Measurements from ENCODE around the gene BZW2. TPM values are rescaled to one million over a fixed set of nuclear protein-coding genes. Genes with fewer than 3 reads are reported as not detected.

Gene BZW2
- total RNA-seq, 1 experiment from 2014 or later: 85.4 TPM

DNA sequence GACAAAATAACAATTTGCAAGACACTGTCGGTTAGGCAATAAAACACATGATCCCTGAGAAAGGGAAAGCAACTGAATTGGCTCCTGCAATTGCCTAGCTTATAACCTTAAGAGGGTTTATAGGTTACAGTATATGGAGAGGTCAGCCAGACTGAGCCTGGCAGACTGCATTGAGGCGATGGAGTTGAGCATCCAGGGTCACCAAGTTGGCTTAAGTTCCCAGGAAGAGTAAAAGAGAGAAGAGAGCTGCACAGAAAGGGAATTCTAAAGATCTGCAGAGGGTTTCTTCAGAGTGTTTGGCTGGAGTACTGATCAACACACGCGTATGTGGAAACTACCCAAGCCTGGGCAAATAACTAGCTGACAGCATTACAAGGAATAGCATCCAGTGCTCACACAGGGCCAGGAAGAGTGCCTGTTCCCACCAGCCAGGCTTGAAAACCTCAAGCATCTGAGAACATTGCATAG lies 11.7 kb upstream of the BZW2 start:
- TF ChIP-seq, protein P1, sequence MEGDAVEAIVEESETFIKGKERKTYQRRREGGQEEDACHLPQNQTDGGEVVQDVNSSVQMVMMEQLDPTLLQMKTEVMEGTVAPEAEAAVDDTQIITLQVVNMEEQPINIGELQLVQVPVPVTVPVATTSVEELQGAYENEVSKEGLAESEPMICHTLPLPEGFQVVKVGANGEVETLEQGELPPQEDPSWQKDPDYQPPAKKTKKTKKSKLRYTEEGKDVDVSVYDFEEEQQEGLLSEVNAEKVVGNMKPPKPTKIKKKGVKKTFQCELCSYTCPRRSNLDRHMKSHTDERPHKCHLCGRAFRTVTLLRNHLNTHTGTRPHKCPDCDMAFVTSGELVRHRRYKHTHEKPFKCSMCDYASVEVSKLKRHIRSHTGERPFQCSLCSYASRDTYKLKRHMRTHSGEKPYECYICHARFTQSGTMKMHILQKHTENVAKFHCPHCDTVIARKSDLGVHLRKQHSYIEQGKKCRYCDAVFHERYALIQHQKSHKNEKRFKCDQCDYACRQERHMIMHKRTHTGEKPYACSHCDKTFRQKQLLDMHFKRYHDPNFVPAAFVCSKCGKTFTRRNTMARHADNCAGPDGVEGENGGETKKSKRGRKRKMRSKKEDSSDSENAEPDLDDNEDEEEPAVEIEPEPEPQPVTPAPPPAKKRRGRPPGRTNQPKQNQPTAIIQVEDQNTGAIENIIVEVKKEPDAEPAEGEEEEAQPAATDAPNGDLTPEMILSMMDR (IDR thresholded peaks at IDR 0.05; ENCODE audit: unreplicated experiment): no peak
- Mint-ChIP-seq H3K27me3 (ENCODE audit: insufficient read depth, unreplicated experiment) (no peaks in the 10 kb centered on the region), H3K4me3 (ENCODE audit: unreplicated experiment) (no peak overlapping the region), H3K9me3 (ENCODE audit: unreplicated experiment) (peaks cover 7% of the 10 kb centered on the region), H3K27ac (ENCODE audit: low read depth, unreplicated experiment) (peak overlapping the region; percentile 28), H3K4me1 (ENCODE audit: insufficient read depth, unreplicated experiment) (peaks cover 10% of the 10 kb centered on the region), H3K36me3 (ENCODE audit: insufficient read depth, unreplicated experiment) (peaks cover 24% of the 10 kb centered on the region)
- POLR2A ChIA-PET: interaction anchor here (1.0 to 2.1 kb wide), 3 partner anchors 9 to 11 kb away, joined by 3 to 8 read pairs (median 5); partner anchors contain the start of genes ANKMY2 and BZW2
- CTCF ChIA-PET: no interaction called here
- DNase-seq (ENCODE audit: unreplicated experiment): no peak
- no TSS peak for BruUV-seq (replicated peaks)
- intact Hi-C loops (cut with micrococcal nuclease): no loop called here

DNA sequence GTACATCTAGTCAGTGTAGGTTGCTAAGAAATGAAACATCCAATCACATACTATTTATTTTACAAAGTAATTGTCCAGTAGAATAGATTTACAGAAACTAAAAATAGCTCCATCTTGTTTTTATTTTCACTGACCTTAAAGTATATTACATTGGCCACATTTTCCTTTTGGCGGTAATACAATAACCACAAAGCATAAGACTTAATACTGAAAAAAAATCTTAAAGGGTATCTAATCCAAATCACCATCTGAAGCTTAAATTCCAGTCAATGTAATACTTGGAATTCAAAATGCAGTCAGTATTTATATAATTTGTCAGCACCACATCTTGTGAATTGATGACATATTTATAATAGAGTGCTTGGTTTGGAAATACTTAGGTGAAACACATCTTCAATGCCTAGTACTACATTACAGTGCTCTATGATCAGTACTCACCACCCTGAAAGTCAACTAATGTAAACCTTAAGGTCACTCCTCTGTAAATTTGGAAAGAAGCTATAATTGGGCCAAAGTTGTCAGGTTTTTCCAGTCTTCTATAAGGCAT lies 9.4 kb upstream of the BZW2 start:
- POLR2A ChIA-PET: interaction anchor here (1.8 kb wide), 1 partner anchor 9 kb away, joined by 11 read pairs; the partner anchor contains the start of genes ANKMY2 and BZW2
- CTCF ChIA-PET: interaction anchor here (0.6 to 0.7 kb wide), 2 partner anchors 26 to 808 kb away, joined by 3 read pairs; no protein-coding TSS in a partner anchor

DNA sequence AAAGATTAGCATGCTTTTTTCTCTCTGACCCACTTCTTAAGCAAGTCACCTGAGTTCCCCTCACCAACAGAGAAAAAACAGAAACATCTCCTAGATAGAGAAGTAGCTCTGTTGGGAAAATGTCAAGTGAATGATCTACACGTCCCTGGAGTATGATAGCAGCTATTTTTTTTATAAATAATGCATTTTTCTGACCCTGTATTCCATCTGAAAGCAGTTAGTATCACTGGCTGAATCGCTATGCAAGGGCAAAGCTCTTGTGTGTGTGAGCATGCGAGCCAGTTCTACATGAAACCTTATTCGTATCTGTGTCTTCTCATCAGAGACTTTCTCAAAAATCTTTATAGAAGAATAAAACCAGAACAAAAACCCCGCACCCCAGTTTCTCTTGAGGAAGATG lies 8.6 kb upstream of the BZW2 start:
- CTCF ChIA-PET: no interaction called here

More for the DNA sequence above, 9.4 kb upstream of the BZW2 start:
- no peak overlapping the region for H3K27ac Mint-ChIP-seq (ENCODE audit: low read depth, unreplicated experiment)
- H3K9me3 Mint-ChIP-seq (ENCODE audit: unreplicated experiment): peaks cover 7% of the 10 kb centered on the region
- peaks cover 10% of the 10 kb centered on the region for H3K4me1 Mint-ChIP-seq (ENCODE audit: insufficient read depth, unreplicated experiment)
- no peak for DNase-seq (ENCODE audit: unreplicated experiment)
- no peaks in the 10 kb centered on the region for H3K27me3 Mint-ChIP-seq (ENCODE audit: insufficient read depth, unreplicated experiment)
- TF ChIP-seq, protein P1 (IDR thresholded peaks at IDR 0.05; ENCODE audit: unreplicated experiment): no peak
- intact Hi-C loops (cut with micrococcal nuclease): no loop called here
- H3K4me3 Mint-ChIP-seq (ENCODE audit: unreplicated experiment): no peak overlapping the region
- peaks cover 31% of the 10 kb centered on the region for H3K36me3 Mint-ChIP-seq (ENCODE audit: insufficient read depth, unreplicated experiment)
- no TSS peak for BruUV-seq (replicated peaks)

More for the DNA sequence above, 8.6 kb upstream of the BZW2 start:
- no peaks in the 10 kb centered on the region for H3K27me3 Mint-ChIP-seq (ENCODE audit: insufficient read depth, unreplicated experiment)
- no peak overlapping the region for H3K27ac Mint-ChIP-seq (ENCODE audit: low read depth, unreplicated experiment)
- TF ChIP-seq, protein P1 (IDR thresholded peaks at IDR 0.05; ENCODE audit: unreplicated experiment): no peak
- POLR2A ChIA-PET: interaction anchor here (1.8 kb wide), 1 partner anchor 8 kb away, joined by 11 read pairs; the partner anchor contains the start of genes ANKMY2 and BZW2
- intact Hi-C loops (cut with micrococcal nuclease): no loop called here
- peaks cover 24% of the 10 kb centered on the region for H3K36me3 Mint-ChIP-seq (ENCODE audit: insufficient read depth, unreplicated experiment)
- H3K9me3 Mint-ChIP-seq (ENCODE audit: unreplicated experiment): no peaks in the 10 kb centered on the region
- no TSS peak for BruUV-seq (replicated peaks)
- DNase-seq (ENCODE audit: unreplicated experiment): no peak
- H3K4me1 Mint-ChIP-seq (ENCODE audit: insufficient read depth, unreplicated experiment): peaks cover 10% of the 10 kb centered on the region
- H3K4me3 Mint-ChIP-seq (ENCODE audit: unreplicated experiment): no peak overlapping the region
